Fibroblast of the aortic adventitia (primary cell): ENCODE results near the gene GMPR. TPM values are rescaled to one million over a fixed set of nuclear protein-coding genes. Genes with fewer than 3 reads are reported as not detected.
"Not testable (repeated sequence)": the region's sequence is repeated elsewhere in the genome, so short reads cannot be mapped to it uniquely, and the experiment has no call there.

Source experiments
- DNase-seq: peaks from one replicate; pipeline ENCODE4 v3.0.0-alpha.2; 2010; ENCODE audit warnings: low read depth
- H3K4me3 ChIP-seq: 2 replicates; pipeline ENCODE4 v1.5.1; 2011; ENCODE audit warnings: low read depth, mild to moderate bottlenecking, control low read depth, low read length, moderate library complexity
- CTCF ChIP-seq: IDR thresholded peaks from 2 replicates; pipeline ENCODE4 v1.5.1; 2011; ENCODE audit warnings: mild to moderate bottlenecking, low read length, control low read depth, inconsistent platforms; ENCODE audit not compliant: insufficient read depth
- total RNA-seq: library from RNA; depleted of rRNA; stranded (reverse); fragments of >200 nt; gene quantifications from 2 replicates; pipeline ENCODE4 v1.2.3, GENCODE V29; 2012; ENCODE audit warnings: low replicate concordance

The GMPR gene
- total RNA-seq, 1 donor: 24.8 TPM

- TF ChIP-seq CTCF: no peak
- H3K4me3 ChIP-seq: no peak overlapping the region
- no peak for DNase-seq
These were observed 18.4 kb downstream of the GMPR start for GRCh38 chr6:16256781-16257180.

DNA sequence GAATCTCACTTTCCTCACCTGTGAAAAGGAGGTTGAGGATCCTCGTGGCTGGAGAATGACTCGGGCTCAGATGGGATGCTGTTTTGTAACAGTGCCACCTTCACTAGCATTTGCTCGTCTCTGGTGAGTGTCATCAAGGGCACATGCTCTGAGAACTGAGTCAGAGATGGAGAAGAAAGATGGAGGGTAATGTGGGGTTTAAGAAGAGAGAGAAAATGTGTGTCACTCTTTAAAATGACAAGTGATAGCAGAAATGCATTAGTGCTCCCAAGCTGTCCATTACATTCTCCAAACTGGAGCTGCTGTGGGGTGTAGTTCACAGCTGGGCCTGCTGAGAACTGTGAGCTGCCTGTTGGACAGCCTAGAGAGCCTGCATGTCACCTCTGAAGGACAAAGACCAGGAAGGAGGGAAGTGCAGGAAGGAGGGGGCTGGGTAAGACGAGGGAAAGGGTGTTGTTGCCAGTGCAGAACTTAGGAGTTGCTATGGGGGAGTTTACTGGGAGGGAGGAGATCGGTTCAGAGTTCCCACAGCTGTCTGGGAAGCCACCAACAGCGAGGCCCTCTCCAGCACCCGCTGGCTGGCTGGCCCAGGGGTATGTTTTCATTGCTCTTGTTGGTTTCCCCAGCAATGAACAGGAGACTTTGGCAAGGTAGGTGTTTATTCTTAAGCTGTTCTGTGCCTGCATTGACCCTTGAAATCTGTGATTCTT is 19.8 kb downstream of the GMPR start:
- TF ChIP-seq CTCF: no peak
- H3K4me3 ChIP-seq: no peak overlapping the region
- no peak for DNase-seq

GRCh38 chr6:16258709-16259075 is 20.3 kb downstream of the GMPR start:
- no peak overlapping the region for H3K4me3 ChIP-seq

DNA sequence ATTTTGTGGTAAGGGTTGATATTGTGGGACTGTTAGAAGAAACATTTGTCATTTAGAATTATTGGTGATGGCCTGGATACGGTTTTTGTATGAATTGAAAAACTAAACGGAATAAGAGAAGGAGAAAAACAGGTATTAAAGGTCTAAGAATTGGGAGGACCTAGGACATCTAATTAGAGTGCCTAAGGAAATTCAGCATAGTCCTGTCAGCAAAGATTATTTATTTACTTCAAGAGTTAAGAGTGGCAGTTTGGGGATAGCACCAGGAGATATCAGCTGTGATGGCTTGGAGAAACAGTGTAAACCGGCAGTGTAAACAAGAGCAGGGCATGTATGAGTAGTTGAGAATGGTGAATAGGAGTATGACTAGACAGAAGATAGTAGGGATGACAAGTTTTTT is 21.2 kb downstream of the GMPR start:
- not testable (repeated sequence) for H3K4me3 ChIP-seq, DNase-seq

More at GRCh38 chr6:16258709-16259075, 20.3 kb downstream of the GMPR start:
- TF ChIP-seq CTCF: no peak
- no peak for DNase-seq

DNA sequence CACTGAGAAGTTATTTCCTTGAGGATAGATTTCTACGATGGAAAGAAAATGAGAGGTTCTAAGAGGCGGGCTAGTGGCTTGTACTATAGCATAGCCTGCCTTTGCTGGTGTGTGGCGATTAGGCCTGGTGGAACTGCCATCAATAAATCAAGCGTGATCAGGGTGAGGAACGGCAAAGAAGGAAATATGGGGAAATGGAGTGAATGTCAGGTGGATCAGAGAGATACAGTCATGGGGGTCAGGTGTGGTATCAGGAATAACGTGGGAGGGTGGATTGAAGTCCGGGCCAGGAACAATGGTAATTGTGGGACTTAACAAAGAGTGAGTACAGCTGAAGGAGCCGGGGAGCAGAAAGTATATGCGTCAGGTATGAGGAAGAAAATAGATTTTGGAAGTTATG is 22.2 kb downstream of the GMPR start:
- not testable (repeated sequence) for DNase-seq, H3K4me3 ChIP-seq

- not testable (repeated sequence) for DNase-seq, H3K4me3 ChIP-seq
These were observed 24.4 kb downstream of the GMPR start for GRCh38 chr6:16262773-16263172.

- H3K4me3 ChIP-seq, DNase-seq: not testable (repeated sequence)
These were observed 25.2 kb downstream of the GMPR start for GRCh38 chr6:16263464-16264099.

DNA sequence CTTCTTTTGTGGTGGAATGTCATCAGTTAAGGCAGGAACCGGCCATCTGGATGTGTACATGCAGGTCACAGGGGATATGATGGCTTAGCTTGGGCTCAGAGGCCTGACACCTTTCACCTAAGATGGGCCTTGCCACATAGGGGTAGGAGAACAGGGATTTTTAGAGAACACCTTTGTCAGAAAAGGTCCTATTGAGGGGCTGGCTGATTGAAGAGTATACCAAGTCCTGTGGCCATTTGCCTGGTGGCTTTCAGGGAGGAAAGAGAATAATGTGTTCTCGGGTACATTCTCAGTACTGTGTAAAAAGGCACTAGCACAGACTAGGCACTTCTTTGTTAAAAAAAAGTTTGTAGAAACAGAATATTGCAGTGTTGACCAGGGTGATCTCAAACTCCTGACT is 26.4 kb downstream of the GMPR start:
- no peak for DNase-seq
- H3K4me3 ChIP-seq: no peak overlapping the region
- TF ChIP-seq CTCF: no peak
